ENCODE measurements around the gene TSPAN5. TPM values are rescaled to one million over a fixed set of nuclear protein-coding genes. Genes with fewer than 3 reads are reported as not detected.

The TSPAN5 gene
- total and polyA plus RNA-seq, 9 of the 15 experiments (the other 6 are each of a cell fraction or from before 2014, with no cell fraction given), result 0.58 to 6.6 (median 0.73) TPM

GRCh38 chr4:98505992-98506391, 152.4 kb downstream of the TSPAN5 start:
- POLR2A ChIA-PET, result interaction anchor here (0.6 kb wide), 1 partner anchor 1430 kb away, joined by 3 read pairs; no protein-coding TSS in a partner anchor

More at GRCh38 chr4:98505992-98506391, 152.4 kb downstream of the TSPAN5 start:
- TF ChIP-seq ZNF77 (CRISPR knock-in tag; IDR thresholded peaks at IDR 0.05), result no peak
- TF ChIP-seq ZFX (CRISPR knock-in tag; IDR thresholded peaks at IDR 0.05), result no peak
- no peak for TF ChIP-seq ZNF3 (CRISPR knock-in tag; IDR thresholded peaks at IDR 0.05)
- no peak for TF ChIP-seq GTF2F1 (IDR thresholded peaks at IDR 0.05; ENCODE audit: low read depth, low read length)
- TF ChIP-seq ZNF740 (CRISPR knock-in tag; IDR thresholded peaks at IDR 0.05), result no peak
- no peak for TF ChIP-seq ZNF740 (tag; IDR thresholded peaks at IDR 0.05)
- no peak for TF ChIP-seq NR0B1 (IDR thresholded peaks at IDR 0.05; ENCODE audit: partially characterized antibody)
- no peaks in the 10 kb centered on the region for H3K9me3 ChIP-seq (replicated peaks; ENCODE audit: control insufficient read depth, insufficient read depth, low read depth, low read length)
- no peaks in the 10 kb centered on the region for H3K79me2 ChIP-seq (ENCODE audit: control insufficient read depth, insufficient read depth, low read length)
- FAIRE-seq (no peak), ATAC-seq (no peak), DNase-seq (ENCODE audit: extremely low read depth in 1 of 4, low spot score in 3 of 4) (no peak)
- intact Hi-C loops (cut with micrococcal nuclease) (no loop called here), in situ Hi-C loops (cut with MboI) (no loop called here)
- no peaks in the 10 kb centered on the region; a peak in 1 of 5 replicates for H3K4me1 ChIP-seq (replicated peaks in 1 of 2; ENCODE audit: control insufficient read depth in 2 of 2, insufficient read depth in 2 of 2, low read length in 2 of 2)
- no peak overlapping the region for H2AFZ ChIP-seq (ENCODE audit: low read depth, low read length)
- no peaks in the 10 kb centered on the region for H4K20me1 ChIP-seq (replicated peaks; ENCODE audit: control insufficient read depth, insufficient read depth, low read length)
- BruUV-seq (replicated peaks), result no TSS peak
- WGBS (ENCODE audit: insufficient coverage, low coverage, missing lambda C conversion rate), result 0% methylated on average over 1 of the region's 1 CpG
- no peaks in the 10 kb centered on the region for H3K36me3 ChIP-seq (ENCODE audit: control insufficient read depth, insufficient read depth, low read length)
- no peaks in the 10 kb centered on the region for H3K9me1 ChIP-seq (ENCODE audit: control insufficient read depth, insufficient read depth, low read length)
- H3K4me3 ChIP-seq, result no peak overlapping the region
- CTCF ChIA-PET (ENCODE audit: low intra/inter-chr PET ratio), result no interaction called here
- 0 out of 5 replicates have a peak, but pooled peaks cover 0 to 4% of the 10 kb centered on the region in 2 experiments for H3K27me3 ChIP-seq (ENCODE audit: control insufficient read depth in 2 of 2, insufficient read depth in 2 of 2, low read length in 2 of 2)
- H3K9ac ChIP-seq (ENCODE audit: insufficient read depth in 1 of 2, low read depth in 2 of 2, low read length in 2 of 2), result no peak overlapping the region
- H3K27ac ChIP-seq (ENCODE audit: extremely low read depth, low read depth, low read length), result no peak overlapping the region
- no peak overlapping the region for H3K4me2 ChIP-seq (ENCODE audit: insufficient read depth, low read length)

All from K562 (cell line).